GM12892 (cell line): Measurements from ENCODE around the gene LAMA2.

Experiments
- POLR2A ChIP-seq: IDR thresholded peaks from 2 replicates; pipeline ENCODE4 v1.6.1; 2011; ENCODE audit warnings: low read depth, low read length, control low read depth
- POLR2AphosphoS5 ChIP-seq: IDR thresholded peaks from 2 replicates; pipeline ENCODE4 v1.6.1; 2011; ENCODE audit warnings: low read depth, low read length, control low read depth
- TAF1 ChIP-seq: IDR thresholded peaks from 2 replicates; pipeline ENCODE4 v1.6.1; 2011; ENCODE audit warnings: low read depth, mild to moderate bottlenecking, control low read depth, low read length, borderline replicate concordance

DNA sequence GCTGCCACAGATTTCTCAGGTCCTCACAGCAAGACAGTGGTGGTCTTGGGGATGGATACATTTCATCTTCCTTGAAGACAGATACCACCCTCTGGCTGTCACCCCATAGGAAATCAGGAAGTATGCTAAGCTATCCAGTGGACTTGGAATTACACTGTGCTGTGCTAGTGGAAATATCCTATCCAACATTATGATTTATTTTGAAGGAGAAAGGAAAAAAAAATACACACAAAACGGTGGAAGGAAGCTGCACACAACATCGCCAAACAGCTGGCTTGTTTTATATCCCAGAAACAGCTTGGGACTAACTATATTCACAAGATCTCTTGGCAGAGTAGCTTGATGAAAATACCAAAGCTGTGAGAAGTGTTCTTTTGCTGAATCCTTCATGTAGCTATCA, 257.6 kb downstream of the LAMA2 start:
- no peak for TF ChIP-seq TAF1
- TF ChIP-seq POLR2A, result no peak
- no peak for TF ChIP-seq POLR2AphosphoS5
